Right lobe of liver (tissue), 6 donors: ENCODE measurements around the gene DSE. TPM values are rescaled to one million over a fixed set of nuclear protein-coding genes. Genes with fewer than 3 reads are reported as not detected.
A peak's percentile ranks its signal among the peaks of the same experiment; 100 is the strongest.

Experiments used
- ATAC-seq, 4 donors: fragments of 200-7000 bp; cut with Tn5 transposase; one replicate each; pipeline ENCODE4 v1.9.1; 2020; ENCODE audit warnings: mild to moderate bottlenecking in 4 of 4, moderate library complexity in 4 of 4
- DNase-seq, 3 donors: peaks; one replicate each; pipeline ENCODE4 v3.0.0-alpha.2; 2020
- H3K27ac ChIP-seq, 3 donors: fragments of 200-600 bp; one replicate each; pipeline ENCODE4 v1.8.0; 2022
- H3K27me3 ChIP-seq, 2 donors: fragments of 200-600 bp; one replicate each; pipeline ENCODE4 v1.8.0; 2022
- H3K36me3 ChIP-seq, 4 donors: fragments of 200-600 bp; sonication (generic) in 1 of 4; one replicate each; pipeline versions ENCODE4 v1.5.1 to v1.8.0; 2017 to 2022; ENCODE audit warnings: control low read depth in 1 of 4
- H3K4me1 ChIP-seq, 4 donors: fragments of 200-600 bp; sonication (generic) in 1 of 4; one replicate each; pipeline versions ENCODE4 v1.5.1 to v1.8.0; 2017 to 2022; ENCODE audit warnings: control low read depth in 1 of 4
- H3K4me3 ChIP-seq, 3 donors: fragments of 200-600 bp; one replicate each; pipeline ENCODE4 v1.8.0; 2022
- H3K9me3 ChIP-seq, 4 donors: fragments of 200-600 bp; sonication (generic) in 1 of 4; one replicate each; pipeline versions ENCODE4 v1.5.1 to v1.8.0; 2017 to 2022; ENCODE audit warnings: control low read depth in 1 of 4
- CTCF ChIP-seq, 4 donors: fragments of 200-600 bp in 3 of 4; fragments of 450-650 bp in 1 of 4; IDR thresholded peaks; one replicate each; pipeline versions ENCODE4 v1.5.1 to v1.8.0; 2016 to 2022; ENCODE audit warnings: antibody characterized with exemption in 4 of 4, mild to moderate bottlenecking in 2 of 4
- POLR2A ChIP-seq: fragments of 450-650 bp; IDR thresholded peaks from one replicate; pipeline ENCODE4 v1.6.1; 2017; ENCODE audit warnings: antibody characterized with exemption, mild to moderate bottlenecking
- WGBS: methylation state at CpG from one replicate; pipeline ENCODE4 v1.1.6; 2018; ENCODE audit warnings: low coverage, low lambda C conversion rate; ENCODE audit not compliant: insufficient coverage; ENCODE audit errors: missing lambda C conversion rate; 5-methylcytosine and 5-hydroxymethylcytosine counted together
- intact Hi-C, 2 donors: fragments of 100-400 bp; cut with DNase I; formaldehyde crosslinking; loops; one replicate each; pipeline versions ENCODE4 v1.11.2 to v1.14.1; 2022
- total RNA-seq, 6 experiments: library from RNA; depleted of rRNA in 2 of 6; stranded (reverse); fragments of >200 nt in 2 of 6; fragmentation: NEBNext Ultra II Directional in 3 of 6; extraction: Animal tissue kit (Norgen Biotek cat#: 25700) in 3 of 6; gene quantifications; one replicate each; pipeline versions ENCODE4 v1.1.0 to v1.2.4, GENCODE V29; 2016 to 2023
- donor health status: DM: no; HTN: yes; CAD: no.
- donor health status: DM: no; HTN: no; CAD: no.
- donor health status: DM: no; HTN: no; CAD: no.
- donor health status: DM: no; HTN: yes; CAD: no.
- donor health status: DM: no; HTN: yes; CAD: no.

The DSE gene
- total RNA-seq, 6 experiments from 2014 or later = 8.2 to 17.4 (median 12.2) TPM

DNA sequence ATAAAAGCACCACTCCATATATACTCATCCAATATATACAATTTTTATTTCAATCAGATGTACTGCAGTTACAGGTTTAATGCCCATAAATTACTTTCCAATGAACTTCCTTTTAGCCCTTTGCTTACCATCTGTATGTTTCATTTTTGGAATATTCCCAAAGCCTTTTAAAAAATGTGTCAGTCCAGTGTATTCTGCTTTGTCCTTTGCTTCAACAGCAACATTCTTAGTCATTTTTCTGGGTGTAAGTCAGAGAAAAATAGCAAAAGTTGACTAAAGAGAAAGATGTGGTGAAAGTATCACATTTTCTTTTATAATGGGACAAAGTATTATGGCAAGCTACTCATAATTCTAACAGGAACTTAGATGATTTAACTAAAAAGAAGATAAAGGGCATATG is 15.2 kb downstream of the DSE start:
- ATAC-seq = no peak
- intact Hi-C loops = no loop called here
- Histone ChIP-seq H3K27ac (no peak overlapping the region), H3K4me3 (no peak overlapping the region), H3K36me3 (no peaks in the 10 kb centered on the region), H3K27me3 (no peaks in the 10 kb centered on the region), H3K9me3 (no peaks in the 10 kb centered on the region), H3K4me1 (peaks cover 0 to 4% (median 0%) of the 10 kb centered on the region in 4 donors)
- TF ChIP-seq POLR2A (no peak), CTCF (IDR thresholded peaks at IDR 0.05) (no peak)
- DNase-seq = no peak

DNA sequence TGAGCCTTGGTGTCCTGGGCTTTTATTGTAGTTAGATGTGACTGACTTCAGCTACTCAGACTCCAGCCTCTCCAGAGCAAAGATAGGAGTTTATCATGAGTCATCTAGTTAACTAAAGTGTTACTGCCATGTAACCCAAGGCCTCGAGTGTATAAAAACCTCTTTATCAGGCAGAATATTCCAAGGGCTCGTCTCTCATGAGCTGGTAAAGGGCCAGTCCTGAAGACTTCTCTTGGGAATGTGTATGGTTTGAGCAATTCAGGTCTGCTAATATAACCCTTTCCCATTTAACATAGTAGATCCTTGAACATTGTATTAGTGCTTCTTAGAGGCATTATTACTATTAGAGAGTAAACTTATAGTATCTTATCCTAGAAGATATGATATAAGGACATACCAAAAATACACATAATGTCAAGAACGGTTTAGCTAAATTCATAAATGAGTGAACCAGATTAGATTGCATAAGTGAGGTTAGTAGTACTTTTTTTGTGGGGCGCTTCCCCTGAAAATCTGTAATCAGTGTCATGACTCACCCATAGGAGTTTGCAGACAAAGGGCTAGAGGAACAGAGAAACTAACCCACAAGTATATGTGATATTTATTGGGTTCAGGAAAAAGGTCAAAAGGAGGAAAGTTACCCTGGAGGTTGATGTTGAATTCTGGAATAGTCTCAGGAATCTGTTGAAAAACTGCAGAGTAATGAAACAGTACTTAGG is 16.0 kb downstream of the DSE start:
- H3K36me3 ChIP-seq = no peaks in the 10 kb centered on the region
- TF ChIP-seq POLR2A = no peak
- no peak for TF ChIP-seq CTCF (IDR thresholded peaks at IDR 0.05)
- DNase-seq (no peak), ATAC-seq (peak in 2 of 4 donors; percentile 28 to 38)
- peaks cover 0 to 4% (median 0%) of the 10 kb centered on the region in 4 donors for H3K4me1 ChIP-seq
- 57% methylated on average over 4 of the region's 4 CpGs for WGBS
- H3K27me3 ChIP-seq = no peaks in the 10 kb centered on the region
- H3K4me3 ChIP-seq = no peak overlapping the region
- no peaks in the 10 kb centered on the region for H3K9me3 ChIP-seq
- H3K27ac ChIP-seq = no peak overlapping the region
- intact Hi-C loops = no loop called here

GRCh38 chr6:116387374-116387773 is 16.6 kb downstream of the DSE start:
- no peak overlapping the region for H3K4me3 ChIP-seq
- no peaks in the 10 kb centered on the region for H3K9me3 ChIP-seq
- intact Hi-C loops = no loop called here
- ATAC-seq (peak in 2 of 4 donors; percentile 49 to 56), DNase-seq (no peak)
- WGBS = 47% methylated on average over 3 of the region's 3 CpGs
- H3K36me3 ChIP-seq = no peaks in the 10 kb centered on the region
- no peak overlapping the region for H3K27ac ChIP-seq
- H3K27me3 ChIP-seq = no peaks in the 10 kb centered on the region
- H3K4me1 ChIP-seq = peaks cover 0 to 4% (median 0%) of the 10 kb centered on the region in 4 donors
- TF ChIP-seq CTCF (IDR thresholded peaks at IDR 0.05) (no peak), POLR2A (no peak)

GRCh38 chr6:116388924-116389323 is 18.2 kb downstream of the DSE start:
- no peak overlapping the region for H3K27ac ChIP-seq
- intact Hi-C loops = no loop called here
- ATAC-seq (peak; percentile 20 to 48 (median 34)), DNase-seq (no peak)
- no peaks in the 10 kb centered on the region for H3K36me3 ChIP-seq
- TF ChIP-seq CTCF (IDR thresholded peaks at IDR 0.05) = no peak
- TF ChIP-seq POLR2A = no peak
- 67% methylated on average over 3 of the region's 3 CpGs for WGBS
- no peaks in the 10 kb centered on the region for H3K27me3 ChIP-seq
- H3K4me1 ChIP-seq = peaks cover 0 to 4% (median 0%) of the 10 kb centered on the region in 4 donors
- H3K9me3 ChIP-seq = no peaks in the 10 kb centered on the region
- H3K4me3 ChIP-seq = no peak overlapping the region

GRCh38 chr6:116389357-116389756 is 18.6 kb downstream of the DSE start:
- intact Hi-C loops = no loop called here
- Histone ChIP-seq H3K4me3 (no peak overlapping the region), H3K4me1 (peaks cover 0 to 4% (median 0%) of the 10 kb centered on the region in 4 donors), H3K27me3 (no peaks in the 10 kb centered on the region), H3K9me3 (no peaks in the 10 kb centered on the region), H3K36me3 (no peaks in the 10 kb centered on the region), H3K27ac (no peak overlapping the region)
- DNase-seq = no peak
- ATAC-seq = no peak
- no peak for TF ChIP-seq CTCF (IDR thresholded peaks at IDR 0.05)
